Immature natural killer cell (primary cell): Measurements from ENCODE around the gene BRIP1. TPM values are rescaled to one million over a fixed set of nuclear protein-coding genes. Genes with fewer than 3 reads are reported as not detected.
"Not testable (repeated sequence)": the region's sequence is repeated elsewhere in the genome, so short reads cannot be mapped to it uniquely, and the experiment has no call there.

ENCODE experiments used
- DNase-seq, 3 donors: peaks; one replicate each; pipeline ENCODE4 v3.0.0; 2022; ENCODE audit warnings: mixed read lengths in 1 of 3
- H3K27ac Mint-ChIP-seq, 6 donors: one replicate each; pipeline ENCODE4 v1.8.0; 2020; ENCODE audit warnings: mixed read lengths in 6 of 6, mild to moderate bottlenecking in 5 of 6, inconsistent platforms in 4 of 6, moderate library complexity in 3 of 6
- H3K27me3 Mint-ChIP-seq, 3 donors: one replicate each; pipeline ENCODE4 v1.8.0; 2020 to 2021; ENCODE audit warnings: low read depth in 3 of 3, mild to moderate bottlenecking in 3 of 3, mixed read lengths in 3 of 3, moderate library complexity in 3 of 3, inconsistent platforms in 1 of 3
- H3K36me3 Mint-ChIP-seq, 3 donors: one replicate each; pipeline ENCODE4 v1.8.0; 2020; ENCODE audit warnings: mixed read lengths in 3 of 3, inconsistent platforms in 2 of 3, mild to moderate bottlenecking in 2 of 3
- H3K4me1 Mint-ChIP-seq, 2 donors: one replicate each; pipeline ENCODE4 v1.8.0; 2020; ENCODE audit warnings: inconsistent platforms in 2 of 2, mild to moderate bottlenecking in 2 of 2, mixed read lengths in 2 of 2, moderate library complexity in 1 of 2
- H3K4me3 Mint-ChIP-seq, 5 donors: one replicate each; pipeline ENCODE4 v1.8.0; 2020; ENCODE audit warnings: mild to moderate bottlenecking in 5 of 5, mixed read lengths in 5 of 5, inconsistent platforms in 3 of 5, moderate library complexity in 3 of 5
- H3K9me3 Mint-ChIP-seq, 6 donors: one replicate each; pipeline ENCODE4 v1.8.0; 2020; ENCODE audit warnings: mild to moderate bottlenecking in 6 of 6, mixed read lengths in 6 of 6, inconsistent platforms in 4 of 6, moderate library complexity in 3 of 6
- polyA plus RNA-seq, 3 donors: library from polyadenylated mRNA; unstranded; fragments of 300-500 nt; fragmentation: Illumina TruSeq; gene quantifications; one replicate each; pipeline ENCODE4 v1.2.3, GENCODE V29; 2021

BRIP1 gene
- polyA plus RNA-seq, 3 donors from 2014 or later, result 0.68 to 2.4 (median 0.72) TPM

DNA sequence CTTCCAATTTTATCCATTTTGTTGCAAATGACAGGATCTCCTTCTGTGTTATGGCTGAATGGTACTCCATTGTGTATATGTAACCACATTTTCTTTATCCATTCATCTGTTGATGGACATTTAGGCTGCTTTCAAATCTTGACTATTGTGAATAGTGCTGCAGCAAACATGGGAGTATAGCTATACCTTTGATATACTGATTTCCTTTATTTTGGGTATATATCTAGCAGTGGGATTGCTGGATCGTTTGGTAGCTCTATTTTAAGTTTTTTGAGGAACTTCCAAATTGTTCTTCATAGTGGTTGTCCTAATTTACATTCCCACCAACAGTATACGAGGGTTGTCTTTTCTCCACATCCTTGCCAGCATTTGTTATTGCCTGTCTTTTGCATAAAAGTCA is 67.8 kb downstream of the BRIP1 start:
- H3K27ac Mint-ChIP-seq, result no peak overlapping the region
- peaks cover 0 to 1% (median 0%) of the 10 kb centered on the region in 3 donors for H3K27me3 Mint-ChIP-seq
- H3K9me3 Mint-ChIP-seq, result no peaks in the 10 kb centered on the region
- H3K4me1 Mint-ChIP-seq, result no peaks in the 10 kb centered on the region
- DNase-seq, result no peak
- H3K4me3 Mint-ChIP-seq, result no peak overlapping the region
- peaks cover 0 to 14% (median 7%) of the 10 kb centered on the region in 3 donors for H3K36me3 Mint-ChIP-seq

DNA sequence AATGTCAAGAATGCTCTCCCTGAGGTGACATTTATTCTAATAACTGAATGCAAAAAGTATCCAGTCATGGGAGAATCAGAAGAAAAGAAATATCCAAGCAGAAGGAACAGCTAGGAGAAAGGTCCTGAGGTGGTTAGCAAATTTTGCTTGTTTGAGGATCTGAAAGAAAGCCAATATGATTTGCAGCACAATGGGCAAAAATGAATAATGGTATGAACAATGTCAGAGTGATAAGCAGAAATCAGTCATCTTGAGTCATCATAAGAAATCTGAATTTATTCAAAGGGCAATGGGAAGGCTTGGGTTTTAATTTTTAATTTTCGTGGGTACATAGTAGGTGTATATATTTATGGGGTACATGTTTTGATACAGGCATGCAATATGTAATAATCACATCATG is 68.5 kb downstream of the BRIP1 start:
- Mint-ChIP-seq H3K4me3 (no peak overlapping the region), H3K27ac (no peak overlapping the region), H3K4me1 (no peaks in the 10 kb centered on the region), H3K9me3 (no peaks in the 10 kb centered on the region), H3K27me3 (peaks cover 0 to 1% (median 0%) of the 10 kb centered on the region in 3 donors), H3K36me3 (peaks cover 0 to 14% (median 7%) of the 10 kb centered on the region in 3 donors)
- no peak for DNase-seq

DNA sequence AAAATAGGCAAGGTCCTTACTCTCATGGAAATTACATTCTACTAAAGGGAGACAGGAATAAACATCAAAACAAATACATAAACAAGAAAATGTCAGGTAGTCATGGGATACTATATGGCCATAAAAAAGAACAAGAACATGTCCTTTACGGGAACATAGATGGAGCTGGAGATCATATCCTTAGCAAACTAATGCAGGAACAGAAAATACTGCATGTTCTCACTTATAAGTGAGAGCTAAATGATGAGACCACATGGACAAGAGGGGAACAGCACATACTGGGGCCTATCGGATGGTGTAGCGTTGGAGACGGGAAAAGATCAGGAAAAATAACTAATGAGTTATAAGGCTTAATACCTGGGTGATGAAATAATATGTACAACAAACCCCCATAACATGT is 69.1 kb downstream of the BRIP1 start:
- H3K4me3 Mint-ChIP-seq, result no peak overlapping the region
- no peaks in the 10 kb centered on the region for H3K9me3 Mint-ChIP-seq
- H3K36me3 Mint-ChIP-seq, result peaks cover 0 to 14% (median 7%) of the 10 kb centered on the region in 3 donors
- DNase-seq, result no peak
- H3K27ac Mint-ChIP-seq, result no peak overlapping the region
- H3K27me3 Mint-ChIP-seq, result peaks cover 0 to 1% (median 0%) of the 10 kb centered on the region in 3 donors
- no peaks in the 10 kb centered on the region for H3K4me1 Mint-ChIP-seq

DNA sequence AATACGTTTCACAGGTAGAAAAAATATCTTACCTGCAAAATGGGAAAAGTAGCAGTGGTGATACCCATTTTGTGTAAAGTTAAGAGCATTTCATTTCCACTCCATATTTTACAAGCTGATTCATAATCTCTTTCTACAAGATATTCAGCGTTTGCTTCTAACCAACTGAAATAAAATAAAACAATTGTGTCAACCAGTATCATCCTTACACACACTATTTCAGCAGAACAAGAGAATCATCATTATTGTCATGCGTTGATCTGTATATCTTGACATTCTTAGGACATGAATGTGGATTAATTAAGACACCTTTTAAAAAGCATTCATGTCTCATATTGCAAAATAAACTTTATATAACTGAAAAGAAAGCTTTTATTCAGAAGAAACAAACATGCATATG is 69.8 kb downstream of the BRIP1 start:
- Mint-ChIP-seq H3K4me3 (no peak overlapping the region), H3K27me3 (peaks cover 0 to 1% (median 0%) of the 10 kb centered on the region in 3 donors), H3K4me1 (no peaks in the 10 kb centered on the region), H3K9me3 (no peaks in the 10 kb centered on the region), H3K36me3 (peaks cover 0 to 14% (median 7%) of the 10 kb centered on the region in 3 donors), H3K27ac (no peak overlapping the region)
- no peak for DNase-seq

DNA sequence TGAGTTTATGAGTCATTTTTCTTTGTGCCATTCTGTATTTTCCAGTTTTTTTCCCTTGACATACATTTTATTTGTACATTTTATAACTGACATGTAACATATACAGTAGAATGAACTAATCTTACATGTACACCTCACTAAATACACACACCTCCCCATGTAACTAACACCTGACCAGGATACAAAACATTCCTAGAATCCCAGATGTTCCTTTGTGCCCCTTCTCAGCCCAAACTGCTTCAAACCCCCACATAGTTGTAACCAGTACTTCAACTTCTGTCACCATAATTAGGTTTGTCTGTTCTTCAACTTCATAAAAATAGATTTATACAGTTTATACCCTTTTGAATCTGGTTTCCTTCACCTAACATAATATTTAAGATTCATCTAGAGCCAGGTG is 73.5 kb downstream of the BRIP1 start:
- Mint-ChIP-seq H3K27me3 (no peaks in the 10 kb centered on the region), H3K4me1 (no peaks in the 10 kb centered on the region), H3K36me3 (no peaks in the 10 kb centered on the region), H3K4me3 (no peak overlapping the region), H3K27ac (no peak overlapping the region), H3K9me3 (no peaks in the 10 kb centered on the region)
- DNase-seq, result no peak

- Mint-ChIP-seq H3K27ac (no peak overlapping the region), H3K27me3 (no peaks in the 10 kb centered on the region), H3K9me3 (no peaks in the 10 kb centered on the region), H3K4me1 (no peaks in the 10 kb centered on the region), H3K36me3 (no peaks in the 10 kb centered on the region), H3K4me3 (no peak overlapping the region)
- no peak for DNase-seq
Observed at GRCh38 chr17:61786088-61786487, 77.2 kb downstream of the BRIP1 start.

GRCh38 chr17:61784510-61784909 is 78.8 kb downstream of the BRIP1 start:
- Mint-ChIP-seq H3K4me1 (no peaks in the 10 kb centered on the region), H3K27ac (no peak overlapping the region), H3K27me3 (no peaks in the 10 kb centered on the region), H3K9me3 (no peaks in the 10 kb centered on the region), H3K36me3 (no peaks in the 10 kb centered on the region), H3K4me3 (no peak overlapping the region)
- no peak for DNase-seq

GRCh38 chr17:61783556-61784304 is 79.6 kb downstream of the BRIP1 start:
- no peaks in the 10 kb centered on the region for H3K9me3 Mint-ChIP-seq

GRCh38 chr17:61783120-61783519 is 80.2 kb downstream of the BRIP1 start:
- Mint-ChIP-seq H3K36me3 (peaks cover 0 to 4% (median 0%) of the 10 kb centered on the region in 3 donors), H3K27ac (no peak overlapping the region), H3K27me3 (no peaks in the 10 kb centered on the region), H3K4me1 (no peaks in the 10 kb centered on the region), H3K4me3 (no peak overlapping the region), H3K9me3 (no peaks in the 10 kb centered on the region)
- DNase-seq, result no peak

More at GRCh38 chr17:61783556-61784304, 79.6 kb downstream of the BRIP1 start:
- Mint-ChIP-seq H3K27ac (no peak overlapping the region), H3K27me3 (no peaks in the 10 kb centered on the region), H3K4me1 (no peaks in the 10 kb centered on the region), H3K36me3 (peaks cover 0 to 4% (median 0%) of the 10 kb centered on the region in 3 donors), H3K4me3 (no peak overlapping the region)
- DNase-seq, result no peak

DNA sequence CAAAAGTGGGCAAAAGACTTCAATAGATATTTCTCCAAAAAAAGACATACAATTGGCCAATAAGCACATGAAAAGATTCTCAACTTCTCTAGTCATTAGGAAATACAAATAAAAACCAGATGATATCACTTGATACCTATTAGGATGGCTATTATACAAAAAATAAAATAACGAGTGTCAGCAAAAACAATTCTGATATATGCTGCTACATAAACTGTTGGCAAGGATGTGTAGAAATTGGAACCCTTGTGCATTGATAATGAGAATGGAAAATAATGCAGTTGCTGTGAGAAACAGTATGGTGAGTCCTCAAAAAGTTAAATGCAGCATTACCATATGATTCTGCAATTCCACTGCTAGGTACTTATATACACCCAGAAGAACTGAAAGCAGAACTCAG is 80.6 kb downstream of the BRIP1 start:
- H3K9me3 Mint-ChIP-seq, result no peaks in the 10 kb centered on the region
- H3K27ac Mint-ChIP-seq, result no peak overlapping the region
- no peaks in the 10 kb centered on the region for H3K4me1 Mint-ChIP-seq
- H3K27me3 Mint-ChIP-seq, result no peaks in the 10 kb centered on the region
- H3K4me3 Mint-ChIP-seq, result no peak overlapping the region
- H3K36me3 Mint-ChIP-seq, result peaks cover 0 to 7% (median 0%) of the 10 kb centered on the region in 3 donors
- DNase-seq, result no peak

GRCh38 chr17:61775364-61775763 is 88.0 kb downstream of the BRIP1 start:
- no peak overlapping the region for H3K4me3 Mint-ChIP-seq
- H3K27me3 Mint-ChIP-seq, result no peaks in the 10 kb centered on the region
- H3K4me1 Mint-ChIP-seq, result no peaks in the 10 kb centered on the region
- DNase-seq, result no peak
- no peak overlapping the region for H3K27ac Mint-ChIP-seq
- H3K36me3 Mint-ChIP-seq, result peaks cover 8 to 24% (median 16%) of the 10 kb centered on the region in 3 donors
- H3K9me3 Mint-ChIP-seq, result peaks cover 2 to 10% (median 9%) of the 10 kb centered on the region in 6 donors

DNA sequence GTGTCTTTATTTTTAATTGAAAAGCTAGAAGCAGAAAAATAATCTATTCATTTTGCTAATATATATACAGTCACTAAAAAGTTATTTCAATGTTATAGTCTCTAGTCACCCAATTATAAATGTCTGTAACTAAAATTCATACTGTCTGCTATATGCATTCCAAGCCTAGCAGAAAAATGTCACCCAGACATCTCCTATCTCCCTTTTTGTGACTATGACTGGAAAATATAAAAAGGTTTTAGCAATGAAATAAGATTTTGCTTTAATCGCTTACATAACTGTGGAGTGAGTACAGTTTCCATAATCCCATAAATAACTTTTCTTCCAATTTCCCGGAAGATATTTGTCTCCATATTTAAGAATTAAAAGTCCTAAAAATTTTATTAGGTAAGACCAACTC is 88.6 kb downstream of the BRIP1 start:
- H3K4me1 Mint-ChIP-seq, result no peaks in the 10 kb centered on the region
- peaks cover 12 to 30% (median 17%) of the 10 kb centered on the region in 3 donors for H3K36me3 Mint-ChIP-seq
- no peaks in the 10 kb centered on the region for H3K27me3 Mint-ChIP-seq
- peaks cover 2 to 15% (median 9%) of the 10 kb centered on the region in 6 donors for H3K9me3 Mint-ChIP-seq
- no peak overlapping the region for H3K27ac Mint-ChIP-seq
- DNase-seq, result no peak
- no peak overlapping the region for H3K4me3 Mint-ChIP-seq

DNA sequence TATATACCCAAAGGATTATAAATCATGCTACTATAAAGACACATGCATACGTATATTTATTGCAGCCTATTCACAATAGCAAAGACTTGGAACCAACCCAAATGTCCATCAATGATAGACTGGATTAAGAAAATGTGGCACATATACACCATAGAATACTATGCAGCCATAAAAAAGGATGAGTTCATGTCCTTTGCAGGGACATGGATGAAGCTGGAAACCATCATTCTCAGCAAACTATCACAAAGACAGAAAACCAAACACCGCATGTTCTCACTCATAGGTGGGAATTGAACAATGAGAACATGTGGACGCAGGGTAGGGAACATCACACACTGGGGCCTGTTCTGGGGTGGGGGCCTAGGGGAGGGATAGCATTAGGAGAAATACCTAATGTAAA is 89.2 kb downstream of the BRIP1 start:
- not testable (repeated sequence) for H3K27me3 Mint-ChIP-seq, H3K27ac Mint-ChIP-seq, H3K4me3 Mint-ChIP-seq, DNase-seq, H3K4me1 Mint-ChIP-seq
- Mint-ChIP-seq H3K9me3 (peaks cover 2 to 19% (median 11%) of the 10 kb centered on the region in 6 donors), H3K36me3 (peaks cover 15 to 33% (median 21%) of the 10 kb centered on the region in 3 donors)

DNA sequence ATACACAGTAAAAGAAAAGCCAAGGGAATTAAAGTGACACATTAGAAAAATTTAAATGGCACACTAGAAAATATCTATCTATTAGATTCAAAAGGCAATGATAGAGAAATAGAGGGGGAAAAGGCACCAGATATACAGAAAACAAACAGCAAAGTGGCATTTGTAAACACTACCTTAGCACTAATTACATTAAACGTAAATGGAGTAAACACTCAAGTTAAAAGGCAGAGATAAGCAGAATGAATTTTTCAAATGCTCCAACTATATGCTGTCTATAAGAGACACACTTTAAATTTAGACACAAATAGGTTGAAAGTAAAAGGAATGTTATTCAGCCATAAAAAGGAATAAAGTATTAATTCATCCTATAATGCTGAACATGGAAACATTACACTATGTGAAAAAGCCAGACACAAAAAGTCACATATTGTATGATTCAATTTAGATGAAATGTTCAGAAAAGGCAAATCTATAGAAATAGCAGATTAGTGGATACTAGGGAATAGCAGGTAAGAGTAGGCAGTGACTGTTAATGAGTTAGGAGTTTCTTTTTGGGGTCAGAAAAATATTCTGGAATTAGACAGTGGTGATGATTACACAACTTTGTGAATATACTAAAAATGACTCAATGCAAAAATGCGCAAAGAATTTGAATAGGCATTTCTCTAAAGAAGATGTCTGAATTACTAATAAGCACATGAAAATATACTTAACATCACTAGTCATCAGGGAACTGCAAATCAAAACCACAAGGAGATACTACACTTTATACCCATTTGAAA is 92.4 kb downstream of the BRIP1 start:
- Mint-ChIP-seq H3K27me3 (no peaks in the 10 kb centered on the region), H3K4me3 (no peak overlapping the region)

More for the DNA sequence above, 92.4 kb downstream of the BRIP1 start:
- Mint-ChIP-seq H3K9me3 (peaks cover 4 to 19% (median 11%) of the 10 kb centered on the region in 6 donors), H3K4me1 (no peaks in the 10 kb centered on the region), H3K36me3 (peaks cover 15 to 27% (median 21%) of the 10 kb centered on the region in 3 donors), H3K27ac (no peak overlapping the region)
- DNase-seq, result no peak
